Heart left ventricle (tissue), 16 donors: ENCODE data around the gene SLC35F3. TPM values are rescaled to one million over a fixed set of nuclear protein-coding genes. Genes with fewer than 3 reads are reported as not detected.

ENCODE experiments used
- ATAC-seq, 4 donors: fragments of 200-7000 bp; cut with Tn5 transposase; one replicate each; pipeline ENCODE4 v1.9.1; 2020 to 2022; ENCODE audit warnings: moderate library complexity in 4 of 4, mild to moderate bottlenecking in 3 of 4, moderate number of reproducible peaks in 1 of 4
- DNase-seq, 5 donors: peaks; one replicate each; pipeline ENCODE4 v3.0.0-alpha.2; 2020
- H3K27ac ChIP-seq, 12 donors: fragments of 200-600 bp; sonication (generic) in 4 of 12; one replicate each; pipeline versions ENCODE4 v1.5.0 to v1.8.0; 2016 to 2022; ENCODE audit warnings: mild to moderate bottlenecking in 2 of 12
- H3K27me3 ChIP-seq, 9 donors: fragments of 200-600 bp; sonication (generic) in 2 of 9; one replicate each; pipeline versions ENCODE4 v1.5.1 to v1.8.0; 2016 to 2022; ENCODE audit warnings: mild to moderate bottlenecking in 3 of 9
- H3K36me3 ChIP-seq, 9 donors: fragments of 200-600 bp; sonication (generic) in 2 of 9; one replicate each; pipeline versions ENCODE4 v1.5.0 to v1.8.0; 2018 to 2022; ENCODE audit warnings: mild to moderate bottlenecking in 2 of 9
- H3K4me1 ChIP-seq, 12 donors: fragments of 200-600 bp; sonication (generic) in 4 of 12; one replicate each; pipeline versions ENCODE4 v1.5.0 to v1.8.0; 2016 to 2022; ENCODE audit warnings: mild to moderate bottlenecking in 3 of 12
- H3K4me3 ChIP-seq, 12 donors: fragments of 200-600 bp; sonication (generic) in 4 of 12; one replicate each; pipeline versions ENCODE4 v1.5.0 to v1.8.0; 2017 to 2022; ENCODE audit warnings: mild to moderate bottlenecking in 9 of 12, moderate library complexity in 4 of 12
- H3K9me3 ChIP-seq, 12 donors: fragments of 200-600 bp; sonication (generic) in 4 of 12; one replicate each; pipeline versions ENCODE4 v1.5.0 to v1.8.0; 2016 to 2022; ENCODE audit warnings: mild to moderate bottlenecking in 1 of 12
- CTCF ChIP-seq, 12 donors: fragments of 200-600 bp; sonication (generic) in 4 of 12; IDR thresholded peaks; one replicate each; pipeline versions ENCODE4 v1.5.0 to v1.8.0; 2018 to 2022; ENCODE audit warnings: antibody characterized with exemption in 12 of 12, mild to moderate bottlenecking in 5 of 12
- POLR2A ChIP-seq, 2 donors: fragments of 450-650 bp; IDR thresholded peaks; one replicate each; pipeline ENCODE4 v1.6.1; 2017; ENCODE audit warnings: antibody characterized with exemption in 2 of 2, mild to moderate bottlenecking in 2 of 2, moderate library complexity in 2 of 2
- WGBS, 4 donors: extraction: QIAGEN DNeasy Blood & Tissue Kit in 2 of 4; methylation state at CpG; one replicate each; pipeline versions ENCODE4 v1.1.5 to v1.1.7; 2013 to 2018; 5-methylcytosine and 5-hydroxymethylcytosine counted together
- intact Hi-C, 10 donors: fragments of 100-400 bp; cut with DNase I; formaldehyde crosslinking; loops; one replicate each; pipeline versions ENCODE4 v1.11.1 to v1.14.2; 2022
- polyA plus RNA-seq, 2 donors: library from polyadenylated mRNA; stranded (reverse); fragments of 200-250 nt; gene quantifications; one replicate each; pipeline ENCODE4 v1.2.3, GENCODE V29; 2013
- total RNA-seq, 9 donors: library from RNA; depleted of rRNA in 2 of 9; stranded (reverse); fragments of >200 nt in 2 of 9; fragmentation: NEBNext Ultra II Directional in 3 of 9; extraction: Animal tissue kit (Norgen Biotek cat#: 25700) in 3 of 9; gene quantifications; one replicate each; pipeline versions ENCODE4 v1.1.0 to v1.2.4, GENCODE V29; 2016 to 2023
- donor health status: ischemic (EF 13 %, LVEDD 7.1; RV severe dilation, severe dysfunction).
- donor health status: healthy with polysubstance abuse.
- donor health status: DM: no; HTN: yes; CAD: no.
- donor health status: DM: no; HTN: no; CAD: no.
- donor health status: ischemic (EF 25% LVEDD 6.9; RV normal size, moderate dysfunction).
- donor health status: ischemic (EF 25% LVEDD 5.7; RV mildly dilated, moderate dysfunction).
- donor health status: healthy.
- donor health status: DM: yes; HTN: yes; CAD: no.
- donor health status: ischemic (EF 35%, LVEDD 5.7; RV mildly dilated, moderate dysfunction).
- donor health status: nonischemic (EF 11% LVEDD 7.7; RV severe dilation, severe dysfunction).
- donor health status: DM: yes; HTN: yes; CAD: no.
- donor health status: PGD.
- donor health status: ischemic (EF 29% LVEDD 5.4; RV normal size, mild dysfunction).
- donor health status: nonischemic (EF 23%, LVEDD 6.1; RV moderate dilation, normal function).

The SLC35F3 gene
- total and polyA plus RNA-seq, 11 donors = 0.03 to 0.11 (median 0.11) TPM; not detected in 8

- intact Hi-C loops = no loop called here
- WGBS, 4 donors = 83 to 89% (median 84%) methylated on average over 2 of the region's 2 CpGs
- no peak overlapping the region for H3K27ac ChIP-seq
Measured at GRCh38 chr1:234106032-234106431, 201.6 kb downstream of the SLC35F3 start.

GRCh38 chr1:234107416-234108021, 203.0 kb downstream of the SLC35F3 start:
- no peak for ATAC-seq
- intact Hi-C loops = no loop called here

More at GRCh38 chr1:234106032-234106431, 201.6 kb downstream of the SLC35F3 start:
- Histone ChIP-seq H3K36me3 (no peaks in the 10 kb centered on the region), H3K27me3 (peaks cover 0 to 19% (median 3%) of the 10 kb centered on the region in 9 donors), H3K9me3 (peaks cover 0 to 2% (median 0%) of the 10 kb centered on the region in 12 donors), H3K4me3 (no peak overlapping the region), H3K4me1 (peaks cover 0 to 9% (median 0%) of the 10 kb centered on the region in 12 donors)
- TF ChIP-seq POLR2A (IDR thresholded peaks at IDR 0.05) (no peak), CTCF (IDR thresholded peaks at IDR 0.05) (no peak)
- ATAC-seq = no peak
- DNase-seq = no peak

DNA sequence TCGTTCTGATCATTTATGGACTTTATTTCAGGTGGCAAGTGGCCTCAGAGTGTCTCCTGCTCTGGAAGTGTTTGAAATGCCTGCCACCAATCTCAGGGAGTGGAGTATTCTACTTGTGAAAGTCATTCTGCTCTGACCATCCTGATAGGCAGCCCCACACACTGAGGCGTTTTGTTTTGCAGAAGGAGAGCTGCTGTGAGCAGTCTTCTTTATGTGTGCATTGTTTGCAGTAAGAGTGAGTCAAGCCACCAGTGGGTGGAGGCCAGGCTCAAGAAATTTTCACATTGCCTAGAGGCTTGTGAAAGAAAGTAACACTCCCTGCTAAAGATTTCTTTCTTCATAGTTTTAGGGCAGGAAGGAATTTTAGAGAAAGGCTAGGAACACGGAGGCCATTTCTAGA, 204.4 kb downstream of the SLC35F3 start:
- no peak overlapping the region for H3K4me3 ChIP-seq
- peaks cover 0 to 2% (median 0%) of the 10 kb centered on the region in 12 donors for H3K9me3 ChIP-seq
- H3K36me3 ChIP-seq = no peaks in the 10 kb centered on the region
- WGBS, 4 donors = 67 to 84% (median 73%) methylated on average over 3 of the region's 3 CpGs
- DNase-seq (no peak), ATAC-seq (no peak)
- no peak for TF ChIP-seq POLR2A (IDR thresholded peaks at IDR 0.05)
- no peak for TF ChIP-seq CTCF (IDR thresholded peaks at IDR 0.05)
- no peak overlapping the region for H3K27ac ChIP-seq
- no peaks in the 10 kb centered on the region for H3K4me1 ChIP-seq
- intact Hi-C loops = no loop called here
- H3K27me3 ChIP-seq = peaks cover 0 to 19% (median 0%) of the 10 kb centered on the region in 9 donors

More at GRCh38 chr1:234107416-234108021, 203.0 kb downstream of the SLC35F3 start:
- Histone ChIP-seq H3K9me3 (peaks cover 0 to 2% (median 0%) of the 10 kb centered on the region in 12 donors), H3K27ac (no peak overlapping the region), H3K27me3 (peaks cover 0 to 16% (median 0%) of the 10 kb centered on the region in 9 donors), H3K4me1 (no peaks in the 10 kb centered on the region), H3K36me3 (no peaks in the 10 kb centered on the region), H3K4me3 (no peak overlapping the region)
- no peak for TF ChIP-seq POLR2A (IDR thresholded peaks at IDR 0.05)
- TF ChIP-seq CTCF (IDR thresholded peaks at IDR 0.05) = no peak
- WGBS, 4 donors = 76 to 79% (median 77%) methylated on average over 3 of the region's 3 CpGs
- no peak for DNase-seq

DNA sequence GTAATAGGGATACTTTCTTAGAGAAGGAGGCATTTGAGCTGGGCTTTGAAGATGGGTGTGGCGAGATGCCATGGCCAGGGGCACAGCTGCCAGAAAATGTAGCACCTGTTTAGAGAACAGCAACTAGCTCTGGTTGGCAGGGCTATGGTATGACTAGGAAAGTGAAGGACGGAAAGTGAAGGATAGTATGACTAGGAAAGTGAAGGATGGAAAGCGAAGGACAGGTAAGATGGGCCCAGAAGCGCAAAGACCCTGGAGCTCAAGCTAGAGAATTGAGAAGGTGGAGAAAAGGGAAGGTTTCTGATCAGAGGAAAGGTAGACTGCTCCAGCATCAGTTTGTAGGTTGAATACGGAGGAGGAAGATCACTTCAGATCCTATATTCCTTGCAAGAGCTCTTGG, 205.4 kb downstream of the SLC35F3 start:
- H3K36me3 ChIP-seq = no peaks in the 10 kb centered on the region
- ATAC-seq (no peak), DNase-seq (no peak)
- peaks cover 0 to 2% (median 0%) of the 10 kb centered on the region in 12 donors for H3K9me3 ChIP-seq
- no peak overlapping the region for H3K4me3 ChIP-seq
- WGBS, 4 donors = 84 to 94% (median 88%) methylated on average over 5 of the region's 5 CpGs
- peaks cover 0 to 21% (median 0%) of the 10 kb centered on the region in 9 donors for H3K27me3 ChIP-seq
- intact Hi-C loops = loop anchor here in 2 of 10 donors (5.0 to 10.0 kb wide), 2 partner anchors 205 to 217 kb away; no protein-coding TSS in a partner anchor
- peaks cover 0 to 2% (median 0%) of the 10 kb centered on the region in 12 donors for H3K4me1 ChIP-seq
- TF ChIP-seq POLR2A (IDR thresholded peaks at IDR 0.05) = no peak
- no peak for TF ChIP-seq CTCF (IDR thresholded peaks at IDR 0.05)
- H3K27ac ChIP-seq = no peak overlapping the region
